ENCODE results near the gene FZR1.
A peak's percentile ranks its signal among the peaks of the same experiment; 100 is the strongest.
"Not testable (repeated sequence)": the region's sequence is repeated elsewhere in the genome, so short reads cannot be mapped to it uniquely, and the experiment has no call there.

Gene FZR1

DNA sequence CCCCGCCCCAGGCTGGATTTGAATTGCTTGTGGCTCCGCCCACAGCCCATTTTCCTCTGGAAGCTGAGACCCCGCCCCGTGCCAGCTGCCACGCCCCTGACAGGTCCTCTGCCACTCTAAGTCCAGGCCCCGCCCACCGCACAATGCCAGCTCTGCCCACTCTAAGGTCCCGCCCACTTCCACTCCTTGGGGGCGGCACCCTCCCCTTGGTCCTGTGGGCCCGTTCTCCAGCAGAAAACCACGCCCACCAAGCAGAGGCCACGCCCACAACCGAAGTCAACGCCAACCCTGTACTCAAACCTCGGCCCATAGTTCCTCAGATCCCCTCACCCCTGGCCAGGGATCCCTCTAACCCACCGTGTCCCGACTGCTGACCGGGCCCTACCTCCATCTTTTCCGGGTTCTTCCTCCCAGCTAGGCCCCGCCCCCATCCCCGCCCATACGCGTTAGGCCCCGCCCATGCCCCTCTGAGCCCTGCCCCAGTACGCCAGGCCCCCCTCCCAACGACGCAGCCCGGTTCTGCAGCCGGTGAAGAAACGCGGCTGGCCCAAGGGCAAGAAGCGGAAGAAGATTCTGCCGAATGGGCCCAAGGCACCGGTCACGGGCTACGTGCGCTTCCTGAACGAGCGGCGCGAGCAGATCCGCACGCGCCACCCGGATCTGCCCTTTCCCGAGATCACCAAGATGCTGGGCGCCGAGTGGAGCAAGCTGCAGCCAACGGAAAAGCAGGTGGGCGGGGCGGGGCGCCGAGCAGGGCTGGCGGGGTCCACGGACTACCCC lies 67.9 kb downstream of the FZR1 start:
- DNase-seq (ENCODE audit: low read depth) = peak; percentile 96

DNA sequence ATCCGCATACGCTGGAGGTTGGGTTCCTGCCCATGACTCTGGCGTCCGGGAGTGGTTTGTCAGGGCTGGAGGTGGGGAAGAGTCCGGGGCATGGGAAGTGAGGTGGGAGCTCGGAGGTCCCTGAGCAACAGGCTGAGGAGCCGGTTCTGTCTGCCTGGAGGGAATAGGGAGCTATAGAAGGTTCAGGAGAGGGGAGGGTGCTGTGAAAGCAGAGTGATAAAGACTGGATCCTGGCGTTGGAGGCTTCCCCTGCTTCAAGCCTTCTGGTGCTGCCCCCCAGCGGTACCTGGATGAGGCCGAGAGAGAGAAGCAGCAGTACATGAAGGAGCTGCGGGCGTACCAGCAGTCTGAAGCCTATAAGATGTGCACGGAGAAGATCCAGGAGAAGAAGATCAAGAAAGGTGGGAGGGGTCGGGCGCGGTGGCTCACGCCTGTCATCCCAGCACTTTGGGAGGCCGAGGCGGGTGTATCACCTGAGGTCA lies 69.2 kb downstream of the FZR1 start:
- no peak for DNase-seq (ENCODE audit: low read depth)

DNA sequence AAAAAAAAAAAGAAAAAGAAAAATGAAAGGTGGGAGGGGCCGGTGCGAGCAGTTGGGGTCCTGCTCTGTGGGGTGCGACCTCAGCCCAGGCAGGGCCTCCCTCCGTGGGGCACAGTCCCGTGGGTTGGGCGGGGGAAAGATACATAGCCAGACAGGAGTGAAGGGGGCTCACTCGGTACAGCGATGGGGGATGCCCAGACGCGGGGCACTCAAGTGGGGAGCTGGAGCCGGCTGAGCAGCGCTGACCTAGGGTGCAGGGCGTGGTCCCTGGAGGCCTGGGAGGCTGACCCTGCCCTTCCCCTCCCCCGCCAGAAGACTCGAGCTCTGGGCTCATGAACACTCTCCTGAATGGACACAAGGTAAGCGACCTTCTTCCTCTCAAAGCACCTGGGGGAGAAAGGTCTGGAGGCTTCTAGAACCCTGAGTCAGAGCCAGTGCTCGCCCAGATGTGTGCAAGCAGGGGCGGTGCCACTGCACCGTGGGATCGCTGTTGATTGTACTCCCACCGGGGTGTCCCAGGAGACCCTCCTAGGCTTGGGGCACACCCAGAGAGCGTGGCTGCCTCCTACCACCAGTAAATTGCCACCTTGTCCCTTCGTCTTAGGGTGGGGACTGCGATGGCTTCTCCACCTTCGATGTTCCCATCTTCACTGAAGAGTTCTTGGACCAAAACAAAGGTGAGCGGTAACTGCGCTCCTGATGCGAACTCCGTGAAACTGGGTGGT lies 70.0 kb downstream of the FZR1 start:
- no peak for DNase-seq (ENCODE audit: low read depth)

DNA sequence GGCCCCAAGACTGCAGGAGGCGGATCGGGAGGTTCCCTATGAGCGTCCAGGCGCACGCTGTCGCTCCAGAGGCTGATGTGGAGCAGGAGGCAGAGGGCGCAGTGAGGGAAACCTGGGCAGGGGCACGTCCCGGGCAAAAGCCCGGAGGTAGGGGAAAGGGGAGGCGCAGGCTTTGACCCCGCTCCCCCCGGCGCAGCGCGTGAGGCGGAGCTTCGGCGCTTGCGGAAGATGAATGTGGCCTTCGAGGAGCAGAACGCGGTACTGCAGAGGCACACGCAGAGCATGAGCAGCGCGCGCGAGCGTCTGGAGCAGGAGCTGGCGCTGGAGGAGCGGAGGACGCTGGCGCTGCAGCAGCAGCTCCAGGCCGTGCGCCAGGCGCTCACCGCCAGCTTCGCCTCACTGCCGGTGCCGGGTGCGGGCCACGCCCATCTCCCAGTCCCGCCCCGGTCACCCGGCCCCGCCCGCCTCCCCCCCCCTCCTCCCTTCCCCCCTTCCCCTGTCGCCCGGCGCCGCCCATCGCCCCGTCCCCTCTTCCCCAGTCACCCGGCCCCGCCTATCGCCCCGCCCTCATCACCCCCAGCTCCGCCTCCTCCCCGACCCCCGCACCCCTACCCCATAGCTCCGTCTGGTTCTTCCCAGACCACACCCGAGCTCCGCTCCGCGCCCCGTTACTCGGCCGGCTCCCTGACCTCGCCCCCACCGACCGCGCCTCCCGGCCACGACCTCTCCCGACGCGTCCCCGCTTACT lies 70.8 kb downstream of the FZR1 start:
- no peak for DNase-seq (ENCODE audit: low read depth)

DNA sequence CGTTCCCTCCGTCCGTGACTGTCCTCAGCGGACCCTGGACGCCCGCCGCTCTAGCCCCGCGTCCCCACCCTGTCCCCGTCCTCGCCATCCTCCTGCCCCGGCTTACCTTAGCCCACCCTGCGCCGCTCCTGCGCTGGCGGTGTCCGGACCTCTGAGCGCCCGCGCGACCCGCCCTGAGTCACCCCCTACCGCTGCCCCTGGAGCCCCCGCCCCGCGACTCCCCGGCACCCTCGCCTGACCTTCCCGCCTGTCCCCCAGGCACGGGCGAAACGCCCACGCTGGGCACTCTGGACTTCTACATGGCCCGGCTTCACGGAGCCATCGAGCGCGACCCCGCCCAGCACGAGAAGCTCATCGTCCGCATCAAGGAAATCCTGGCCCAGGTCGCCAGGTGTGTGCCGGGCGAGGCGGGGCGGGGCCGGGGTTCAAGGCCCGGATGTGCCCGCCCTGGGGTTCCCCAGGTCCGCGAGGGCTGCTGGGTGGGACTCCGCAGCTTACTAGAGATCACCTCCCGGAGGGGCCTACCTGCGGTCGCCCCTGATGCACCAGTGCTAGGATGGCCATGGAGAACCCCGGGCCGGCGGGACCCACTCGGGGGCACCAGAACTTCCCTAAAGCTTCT lies 71.7 kb downstream of the FZR1 start:
- no peak for DNase-seq (ENCODE audit: low read depth)

DNA sequence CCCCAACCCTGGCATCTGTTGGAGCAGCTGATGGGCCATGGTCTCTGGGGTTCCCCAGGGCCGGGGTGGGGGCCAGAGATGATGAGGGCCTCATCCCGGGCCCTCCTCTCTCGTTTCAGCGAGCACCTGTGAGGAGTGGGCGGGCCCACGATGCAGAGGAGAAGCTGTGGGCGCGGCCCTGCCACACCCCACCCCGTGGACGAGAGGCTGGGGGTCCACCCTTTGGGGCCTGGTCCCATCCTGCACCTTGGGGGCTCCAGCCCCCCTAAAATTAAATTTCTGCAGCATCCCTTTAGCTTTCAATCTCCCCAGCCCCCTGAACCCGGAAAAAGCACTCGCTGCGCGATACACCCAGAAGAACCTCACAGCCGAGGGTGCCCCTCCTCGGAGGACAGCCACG lies 72.3 kb downstream of the FZR1 start:
- DNase-seq (ENCODE audit: low read depth) = no peak

DNA sequence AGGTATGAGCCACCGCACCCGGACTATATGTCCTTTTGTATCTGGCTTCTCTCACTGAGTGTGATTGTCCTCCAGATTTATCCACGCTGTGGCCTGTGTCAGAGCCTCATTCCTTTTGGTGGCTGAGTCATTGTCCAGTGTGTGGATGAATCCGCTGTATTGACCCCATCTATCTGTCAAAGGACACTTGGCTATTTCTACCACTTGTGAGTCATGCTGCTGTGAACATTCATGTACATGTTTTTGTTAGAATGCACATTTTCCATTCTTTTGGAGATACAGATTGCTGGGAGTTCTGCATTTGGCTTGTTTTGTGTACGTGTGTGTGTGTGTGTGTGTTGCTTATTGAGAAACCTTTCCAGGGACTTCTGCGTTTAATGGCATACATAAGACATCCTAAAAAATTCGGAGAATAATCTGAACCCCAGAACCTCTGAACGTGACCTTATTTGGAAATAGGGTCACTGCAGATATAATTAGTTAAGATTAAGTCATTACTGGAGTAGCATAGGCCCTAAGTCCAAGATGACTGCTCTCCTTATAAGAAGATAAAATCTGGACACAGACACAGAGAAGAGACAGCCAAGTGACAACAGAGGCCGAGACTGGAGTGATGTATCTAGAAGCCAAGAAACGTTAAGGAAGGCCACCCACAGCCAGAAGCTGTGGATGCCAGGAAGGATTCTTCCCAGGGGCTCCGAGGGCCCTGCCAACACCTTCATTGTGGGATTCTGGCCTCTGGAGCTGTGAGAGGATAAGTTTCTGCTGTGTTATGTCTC lies 74.2 kb downstream of the FZR1 start:
- DNase-seq (ENCODE audit: low read depth) = no peak

DNA sequence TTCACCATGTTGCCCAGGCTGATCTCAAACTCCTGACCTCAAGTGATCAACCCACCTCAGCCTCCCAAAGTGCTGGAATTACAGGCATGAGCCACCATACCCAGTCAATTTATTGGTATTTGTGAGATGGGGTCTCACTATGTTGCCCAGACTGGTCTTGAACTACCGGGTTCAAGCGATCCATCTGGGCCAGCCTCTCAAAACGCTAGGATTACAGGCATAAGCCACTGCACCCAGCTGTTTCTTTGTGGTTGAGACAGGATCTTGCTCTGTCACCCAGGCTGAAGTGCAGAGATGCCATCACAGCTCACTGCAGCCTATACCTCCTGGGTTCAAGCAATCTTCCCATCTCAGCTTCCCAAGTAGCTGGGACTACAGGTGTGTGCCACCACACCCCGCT lies 75.7 kb downstream of the FZR1 start:
- DNase-seq (ENCODE audit: low read depth) = not testable (repeated sequence)

DNA sequence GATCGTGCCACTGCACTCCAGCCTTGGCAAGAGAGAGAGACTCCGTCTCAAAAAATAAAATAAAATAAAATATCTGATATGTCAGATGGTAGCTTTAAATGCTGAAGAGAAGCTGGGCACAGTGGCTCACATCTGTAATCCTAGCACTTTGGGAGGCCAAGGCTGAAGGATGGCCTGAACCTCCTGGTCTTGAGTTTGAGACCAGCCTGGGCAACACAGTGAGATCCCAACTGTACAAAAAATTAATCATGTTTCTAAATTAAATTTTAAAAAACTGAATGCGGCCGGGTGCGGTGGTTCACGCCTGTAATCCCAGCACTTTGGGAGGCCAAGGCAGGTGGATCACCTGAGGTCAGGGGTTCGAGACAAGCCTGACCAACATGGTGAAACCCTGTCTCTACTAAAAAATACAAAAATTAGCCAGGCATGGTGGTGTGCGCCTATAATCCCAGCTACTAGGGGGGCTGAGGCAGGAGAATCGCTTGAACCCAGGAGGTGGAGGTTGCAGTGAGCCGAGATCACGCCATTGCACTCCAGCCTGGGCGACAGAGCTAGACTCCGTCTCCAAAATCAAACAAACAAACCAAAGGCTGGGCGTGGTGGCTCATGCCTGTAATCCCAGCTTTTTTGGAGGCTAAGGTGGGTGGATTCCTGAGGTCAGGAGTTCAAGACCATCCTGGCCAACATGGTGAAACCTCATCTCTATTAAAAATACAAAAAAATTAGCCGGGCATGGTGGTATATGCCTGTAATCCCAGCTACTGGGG lies 78.1 kb downstream of the FZR1 start:
- DNase-seq (ENCODE audit: low read depth) = not testable (repeated sequence)

DNA sequence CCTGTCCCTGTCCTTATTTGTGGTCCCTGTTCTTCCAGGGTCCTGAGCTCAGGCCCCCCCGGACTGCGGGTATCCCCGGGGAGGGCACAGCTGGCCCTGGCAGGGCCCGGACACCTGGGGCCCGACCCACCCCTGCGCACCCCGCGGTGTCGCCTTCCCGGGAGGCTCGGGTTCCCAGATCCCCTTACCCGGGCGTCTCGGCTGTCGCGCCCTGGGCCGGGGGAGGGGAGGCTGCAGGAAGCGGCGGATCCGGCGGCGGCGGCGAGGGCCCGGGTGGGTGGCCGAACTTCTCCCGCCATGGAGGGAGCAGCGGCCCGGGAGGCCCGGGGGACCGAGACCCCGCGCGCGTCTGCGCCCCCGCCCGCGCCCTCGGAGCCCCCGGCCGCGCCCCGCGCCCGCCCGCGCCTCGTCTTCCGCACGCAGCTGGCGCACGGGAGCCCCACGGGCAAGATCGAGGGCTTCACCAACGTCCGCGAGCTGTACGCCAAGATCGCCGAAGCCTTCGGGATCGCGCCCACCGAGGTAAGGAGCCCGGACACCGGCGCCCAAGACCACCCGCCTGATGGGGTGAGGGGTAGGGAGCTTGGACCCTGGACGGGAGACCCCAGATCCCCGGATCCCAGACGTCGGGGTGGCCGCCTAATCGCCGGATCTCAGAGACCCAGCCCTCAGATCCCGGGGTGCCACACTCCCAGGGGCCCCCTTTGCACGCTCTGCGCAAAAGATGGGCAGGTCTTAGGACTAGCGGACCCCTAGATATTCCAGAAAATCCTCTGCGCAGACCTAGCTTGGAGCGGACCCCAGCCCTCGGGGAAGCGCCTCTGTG lies 79.4 kb downstream of the FZR1 start, which contains the start of gene GIPC3:
TSS of gene GIPC3 (plus strand) at position 178 of the 826 bp plus-strand sequence. CDS start at position 298, 120 bp downstream.
- DNase-seq (ENCODE audit: low read depth) = no peak

DNA sequence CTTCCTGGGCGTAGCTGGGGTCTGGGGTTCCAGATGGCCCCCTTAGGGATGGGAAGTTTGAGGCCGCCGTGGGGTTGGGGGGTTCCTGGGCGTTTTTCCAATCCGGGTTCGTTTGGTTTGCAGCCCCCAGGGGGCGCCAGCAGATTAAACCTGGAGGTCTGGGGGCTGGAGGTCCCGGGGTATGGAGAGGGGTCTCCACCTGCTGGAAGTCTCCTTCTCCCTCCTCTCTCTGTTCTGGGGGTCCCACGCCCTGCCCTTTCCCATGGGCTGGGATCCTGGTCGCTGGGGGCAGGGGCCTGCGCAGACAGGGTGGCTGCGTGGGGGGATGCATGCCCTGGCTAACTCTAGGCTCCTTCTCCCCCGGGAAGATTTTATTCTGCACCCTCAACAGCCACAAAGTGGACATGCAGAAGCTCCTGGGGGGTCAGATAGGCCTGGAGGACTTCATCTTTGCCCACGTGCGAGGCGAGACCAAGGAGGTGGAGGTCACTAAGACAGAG lies 80.1 kb downstream of the FZR1 start:
- no peak for DNase-seq (ENCODE audit: low read depth)

DNA sequence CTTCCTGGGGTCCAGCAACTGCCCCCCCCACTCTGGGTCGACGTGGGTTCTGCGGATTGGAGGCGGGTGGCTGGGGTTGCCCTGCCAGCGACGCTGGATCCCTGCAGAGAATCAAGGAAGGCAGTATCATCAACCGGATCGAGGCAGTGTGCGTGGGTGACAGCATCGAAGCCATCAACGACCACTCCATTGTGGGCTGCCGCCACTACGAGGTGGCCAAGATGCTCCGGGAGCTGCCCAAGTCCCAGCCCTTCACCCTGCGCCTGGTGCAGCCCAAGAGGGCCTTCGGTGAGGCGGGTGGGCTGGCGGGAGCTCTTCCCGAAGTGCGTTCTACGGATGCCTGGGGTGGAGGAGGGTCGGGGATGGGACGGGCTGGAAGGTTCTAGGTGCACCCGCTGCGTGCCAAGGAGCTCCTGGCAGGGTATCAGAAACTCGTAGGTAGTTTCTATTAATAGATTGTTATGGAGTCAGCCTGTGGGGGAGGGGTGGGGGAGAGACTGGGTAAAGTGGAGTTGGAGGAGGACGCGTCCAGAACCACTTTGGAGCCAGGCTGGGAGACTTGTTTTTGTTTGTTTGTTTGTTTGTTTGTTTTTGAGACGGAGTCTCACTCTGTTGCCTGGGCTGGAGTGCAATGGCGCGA lies 80.7 kb downstream of the FZR1 start:
- no peak for DNase-seq (ENCODE audit: low read depth)

All from CMK (cell line).